Panc1 (cell line): Measurements from ENCODE around the gene CSF3R. TPM values are rescaled to one million over a fixed set of nuclear protein-coding genes. Genes with fewer than 3 reads are reported as not detected.
"Not testable (repeated sequence)": the region's sequence is repeated elsewhere in the genome, so short reads cannot be mapped to it uniquely, and the experiment has no call there.

Experiments used
- ATAC-seq: fragments of 200-7000 bp; cut with Tn5 transposase; 2 replicates; pipeline ENCODE4 v1.9.1; 2020; ENCODE audit warnings: mild to moderate bottlenecking, moderate library complexity
- BruUV-seq: library from RNA; stranded (reverse); fragments of 400-500 nt; replicated peaks from 2 replicates; lab custom pipeline; 2021; lab: Mats Ljungman, UMichigan
- CTCF ChIA-PET: fragments of 300-600 bp; sonication (Branson Sonifier 250); formaldehyde crosslinking; loops from one replicate; lab custom pipeline; 2022; ENCODE audit warnings: antibody characterized with exemption; lab: Charles Lee
- POLR2A ChIA-PET: fragments of 300-600 bp; sonication (Branson Sonifier 250); formaldehyde crosslinking; loops from one replicate; lab custom pipeline; 2022; ENCODE audit warnings: antibody characterized with exemption; lab: Charles Lee
- DNase-seq: peaks from one replicate; pipeline ENCODE4 v3.0.0-alpha.2; 2010; ENCODE audit warnings: low read depth, low spot score
- H3K27ac ChIP-seq: 2 replicates; pipeline ENCODE4 v1.5.1; 2011; ENCODE audit warnings: mild to moderate bottlenecking, low read length, inconsistent platforms
- H3K27me3 ChIP-seq: fragments of 200-500 bp; sonication (Bioruptor generic); 2 replicates; pipeline ENCODE4 v1.6.0; 2014; ENCODE audit warnings: low read length, inconsistent platforms; ENCODE audit not compliant: control insufficient read depth, insufficient read depth
- H3K36me3 ChIP-seq: fragments of 200-500 bp; sonication (Bioruptor generic); 2 replicates; pipeline ENCODE4 v1.5.1; 2014; ENCODE audit warnings: inconsistent platforms, mild to moderate bottlenecking, low read length, moderate library complexity; ENCODE audit not compliant: control insufficient read depth, insufficient read depth
- H3K4me1 ChIP-seq: 2 replicates; pipeline ENCODE4 v1.5.1; 2011; ENCODE audit warnings: inconsistent platforms, mild to moderate bottlenecking, low read length, moderate library complexity; ENCODE audit not compliant: control insufficient read depth, insufficient read depth
- H3K4me3 ChIP-seq, 2 experiments: 2 replicates each; pipeline ENCODE4 v1.5.1; 2011 to 2012; ENCODE audit warnings: low read depth in 2 of 2, low read length in 2 of 2, mild to moderate bottlenecking in 2 of 2, inconsistent platforms in 1 of 2, moderate library complexity in 1 of 2
- H3K9me3 ChIP-seq: fragments of 200-500 bp; sonication (Bioruptor generic); 2 replicates; pipeline ENCODE4 v1.5.1; 2014; ENCODE audit warnings: low read depth, mild to moderate bottlenecking, inconsistent platforms, low read length, moderate library complexity; ENCODE audit not compliant: control insufficient read depth, insufficient read depth
- POLR2AphosphoS5 ChIP-seq: IDR thresholded peaks from 2 replicates; pipeline ENCODE4 v1.6.1; 2012; ENCODE audit warnings: mild to moderate bottlenecking, low read depth, low read length, moderate library complexity
- SIN3A ChIP-seq: IDR thresholded peaks from 2 replicates; pipeline ENCODE4 v1.6.1; 2012; ENCODE audit warnings: low read depth, mild to moderate bottlenecking, low read length, moderate library complexity, borderline replicate concordance; ENCODE audit not compliant: insufficient read depth
- TCF7L2 ChIP-seq: IDR thresholded peaks from 2 replicates; pipeline ENCODE4 v1.6.1; 2011; ENCODE audit warnings: mild to moderate bottlenecking, low read depth, low read length, inconsistent platforms
- in situ Hi-C: cut with HindIII; loops from 2 replicates; pipeline ENCODE4 v1.10.0; 2016; ENCODE audit warnings: low sequenced_read_pairs, low pct_unique_long_range_greater_than_20kb
- intact Hi-C: fragments of 100-400 bp; cut with micrococcal nuclease; formaldehyde crosslinking; loops from one replicate; pipeline ENCODE4 v1.10.0; 2022; ENCODE audit not compliant: unreplicated experiment
- total RNA-seq: library from RNA; stranded (reverse); gene quantifications from one replicate; pipeline ENCODE4 v1.2.1, GENCODE V29; 2021; ENCODE audit not compliant: unreplicated experiment
- TF ChIP-seq, protein P1 (sequence below): fragments of 450-650 bp; IDR thresholded peaks from 2 replicates; pipeline ENCODE4 v1.5.1; 2017; ENCODE audit warnings: mild to moderate bottlenecking
- TF ChIP-seq, protein P2 (sequence below), 2 experiments: IDR thresholded peaks; 2 replicates each; pipeline ENCODE4 v1.6.1; 2011 to 2012; ENCODE audit warnings: low read depth in 2 of 2, control low read depth in 1 of 2, low read length in 1 of 2, mild to moderate bottlenecking in 1 of 2, moderate library complexity in 1 of 2; ENCODE audit not compliant: insufficient read depth in 1 of 2

CSF3R gene
- total RNA-seq, 1 experiment from 2014 or later, result 0.31 TPM

DNA sequence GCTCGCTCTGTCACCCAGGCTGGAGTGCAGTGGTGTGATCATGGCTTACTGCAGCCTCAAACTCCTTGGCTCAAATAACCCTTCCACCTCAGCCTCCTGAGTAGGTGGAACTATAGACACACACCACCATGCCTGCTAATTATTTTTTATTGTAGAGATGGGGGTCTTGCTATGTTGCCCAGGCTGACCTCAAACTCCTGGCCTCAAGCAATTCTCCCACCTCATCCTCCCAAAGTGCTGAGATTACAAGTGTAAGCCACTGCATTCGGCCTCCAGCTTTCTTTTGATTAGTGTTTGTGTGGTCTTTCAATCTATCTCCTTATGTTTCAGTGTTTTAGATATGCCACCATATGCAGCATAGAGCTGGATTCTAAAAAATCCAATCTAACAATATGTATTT is 19.9 kb upstream of the CSF3R start:
- POLR2A ChIA-PET, result no interaction called here
- H3K4me3 ChIP-seq, result no peak overlapping the region
- no peak for TF ChIP-seq TCF7L2
- TF ChIP-seq, protein P1, sequence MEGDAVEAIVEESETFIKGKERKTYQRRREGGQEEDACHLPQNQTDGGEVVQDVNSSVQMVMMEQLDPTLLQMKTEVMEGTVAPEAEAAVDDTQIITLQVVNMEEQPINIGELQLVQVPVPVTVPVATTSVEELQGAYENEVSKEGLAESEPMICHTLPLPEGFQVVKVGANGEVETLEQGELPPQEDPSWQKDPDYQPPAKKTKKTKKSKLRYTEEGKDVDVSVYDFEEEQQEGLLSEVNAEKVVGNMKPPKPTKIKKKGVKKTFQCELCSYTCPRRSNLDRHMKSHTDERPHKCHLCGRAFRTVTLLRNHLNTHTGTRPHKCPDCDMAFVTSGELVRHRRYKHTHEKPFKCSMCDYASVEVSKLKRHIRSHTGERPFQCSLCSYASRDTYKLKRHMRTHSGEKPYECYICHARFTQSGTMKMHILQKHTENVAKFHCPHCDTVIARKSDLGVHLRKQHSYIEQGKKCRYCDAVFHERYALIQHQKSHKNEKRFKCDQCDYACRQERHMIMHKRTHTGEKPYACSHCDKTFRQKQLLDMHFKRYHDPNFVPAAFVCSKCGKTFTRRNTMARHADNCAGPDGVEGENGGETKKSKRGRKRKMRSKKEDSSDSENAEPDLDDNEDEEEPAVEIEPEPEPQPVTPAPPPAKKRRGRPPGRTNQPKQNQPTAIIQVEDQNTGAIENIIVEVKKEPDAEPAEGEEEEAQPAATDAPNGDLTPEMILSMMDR, result no peak
- TF ChIP-seq, protein P2, sequence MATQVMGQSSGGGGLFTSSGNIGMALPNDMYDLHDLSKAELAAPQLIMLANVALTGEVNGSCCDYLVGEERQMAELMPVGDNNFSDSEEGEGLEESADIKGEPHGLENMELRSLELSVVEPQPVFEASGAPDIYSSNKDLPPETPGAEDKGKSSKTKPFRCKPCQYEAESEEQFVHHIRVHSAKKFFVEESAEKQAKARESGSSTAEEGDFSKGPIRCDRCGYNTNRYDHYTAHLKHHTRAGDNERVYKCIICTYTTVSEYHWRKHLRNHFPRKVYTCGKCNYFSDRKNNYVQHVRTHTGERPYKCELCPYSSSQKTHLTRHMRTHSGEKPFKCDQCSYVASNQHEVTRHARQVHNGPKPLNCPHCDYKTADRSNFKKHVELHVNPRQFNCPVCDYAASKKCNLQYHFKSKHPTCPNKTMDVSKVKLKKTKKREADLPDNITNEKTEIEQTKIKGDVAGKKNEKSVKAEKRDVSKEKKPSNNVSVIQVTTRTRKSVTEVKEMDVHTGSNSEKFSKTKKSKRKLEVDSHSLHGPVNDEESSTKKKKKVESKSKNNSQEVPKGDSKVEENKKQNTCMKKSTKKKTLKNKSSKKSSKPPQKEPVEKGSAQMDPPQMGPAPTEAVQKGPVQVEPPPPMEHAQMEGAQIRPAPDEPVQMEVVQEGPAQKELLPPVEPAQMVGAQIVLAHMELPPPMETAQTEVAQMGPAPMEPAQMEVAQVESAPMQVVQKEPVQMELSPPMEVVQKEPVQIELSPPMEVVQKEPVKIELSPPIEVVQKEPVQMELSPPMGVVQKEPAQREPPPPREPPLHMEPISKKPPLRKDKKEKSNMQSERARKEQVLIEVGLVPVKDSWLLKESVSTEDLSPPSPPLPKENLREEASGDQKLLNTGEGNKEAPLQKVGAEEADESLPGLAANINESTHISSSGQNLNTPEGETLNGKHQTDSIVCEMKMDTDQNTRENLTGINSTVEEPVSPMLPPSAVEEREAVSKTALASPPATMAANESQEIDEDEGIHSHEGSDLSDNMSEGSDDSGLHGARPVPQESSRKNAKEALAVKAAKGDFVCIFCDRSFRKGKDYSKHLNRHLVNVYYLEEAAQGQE (IDR thresholded peaks at IDR 0.05; ENCODE audit: insufficient read depth in 1 of 2, low read depth in 2 of 2, low read length in 1 of 2), result no peak
- TF ChIP-seq SIN3A, result no peak
- no peak for TF ChIP-seq POLR2AphosphoS5
- no peaks in the 10 kb centered on the region for H3K4me1 ChIP-seq
- H3K27ac ChIP-seq, result no peak overlapping the region
- peaks cover 15% of the 10 kb centered on the region for H3K27me3 ChIP-seq
- ATAC-seq (no peak), DNase-seq (no peak)
- no peaks in the 10 kb centered on the region for H3K9me3 ChIP-seq
- BruUV-seq, result no TSS peak
- no peaks in the 10 kb centered on the region for H3K36me3 ChIP-seq
- in situ Hi-C loops (no loop called here), intact Hi-C loops (no loop called here)
- CTCF ChIA-PET, result no interaction called here

DNA sequence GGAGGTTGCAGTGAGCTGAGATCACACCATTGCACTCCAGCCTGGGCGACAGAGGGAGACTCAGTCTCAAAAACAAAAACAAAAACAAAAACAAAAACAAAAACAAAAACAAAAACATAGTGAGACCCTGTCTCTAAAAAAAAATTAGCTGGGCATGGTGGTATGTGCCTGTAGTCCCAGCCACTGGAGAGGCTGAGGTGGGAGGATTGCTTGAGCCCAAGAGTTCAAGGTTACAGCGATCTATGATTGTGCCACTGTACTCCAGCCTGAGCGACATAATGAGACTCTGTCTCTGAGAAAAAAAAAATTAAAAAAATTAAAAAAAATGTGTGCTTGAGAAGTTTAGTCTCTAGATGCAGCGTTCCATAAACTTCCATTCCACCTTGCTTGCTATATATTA is 19.2 kb upstream of the CSF3R start:
- H3K4me3 ChIP-seq, ATAC-seq, H3K27ac ChIP-seq, in situ Hi-C loops, BruUV-seq, H3K9me3 ChIP-seq, DNase-seq, H3K36me3 ChIP-seq, H3K4me1 ChIP-seq, intact Hi-C loops, POLR2A ChIA-PET: not testable (repeated sequence)
- H3K27me3 ChIP-seq, result peaks cover 15% of the 10 kb centered on the region
- CTCF ChIA-PET, result interaction anchor here (0.6 kb wide), 1 partner anchor 1171 kb away, joined by 3 read pairs; no protein-coding TSS in a partner anchor

DNA sequence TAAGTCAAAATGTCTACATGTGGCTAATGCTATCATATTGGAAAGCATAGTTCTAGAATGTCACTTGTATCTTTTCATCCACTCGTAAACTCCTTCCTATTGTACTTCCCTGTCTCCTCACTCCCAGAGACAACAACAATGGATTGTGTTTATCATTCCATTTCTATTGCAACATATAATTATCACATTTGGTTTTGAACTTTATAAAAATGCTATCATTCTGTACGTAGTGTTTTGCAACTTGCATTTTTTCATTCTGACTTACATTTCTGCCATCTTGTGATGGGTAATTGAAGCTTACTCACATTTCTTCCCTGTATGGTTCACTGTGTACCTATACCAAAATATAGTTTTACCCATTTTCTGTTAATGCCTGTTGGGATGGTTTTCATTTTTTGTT is 14.5 kb upstream of the CSF3R start:
- DNase-seq (no peak), ATAC-seq (no peak)
- Histone ChIP-seq H3K36me3 (no peaks in the 10 kb centered on the region), H3K4me3 (no peak overlapping the region), H3K9me3 (no peaks in the 10 kb centered on the region), H3K4me1 (no peaks in the 10 kb centered on the region), H3K27ac (no peak overlapping the region), H3K27me3 (peaks cover 5% of the 10 kb centered on the region)
- POLR2A ChIA-PET, result no interaction called here
- CTCF ChIA-PET, result no interaction called here
- in situ Hi-C loops, result no loop called here
- TF ChIP-seq, protein P1, result no peak
- TF ChIP-seq SIN3A (no peak), POLR2AphosphoS5 (no peak), TCF7L2 (no peak)
- TF ChIP-seq, protein P2 (IDR thresholded peaks at IDR 0.05; ENCODE audit: insufficient read depth in 1 of 2, low read depth in 2 of 2, low read length in 1 of 2), result no peak
- intact Hi-C loops, result no loop called here
- BruUV-seq, result no TSS peak
